Lower lobe of right lung (tissue), 2 donors: ENCODE data around the gene RLN3. TPM values are rescaled to one million over a fixed set of nuclear protein-coding genes. Genes with fewer than 3 reads are reported as not detected.

Experiments used
- ATAC-seq, 2 donors: fragments of 200-7000 bp; cut with Tn5 transposase; one replicate each; pipeline ENCODE4 v1.9.1; 2020 to 2022; ENCODE audit warnings: mild to moderate bottlenecking in 2 of 2, moderate library complexity in 2 of 2
- DNase-seq: peaks from one replicate; pipeline ENCODE4 v3.0.0-alpha.2; 2020
- H3K27ac ChIP-seq: fragments of 200-600 bp; one replicate; pipeline ENCODE4 v1.8.0; 2022
- H3K27me3 ChIP-seq: fragments of 200-600 bp; one replicate; pipeline ENCODE4 v1.8.0; 2022; ENCODE audit warnings: low read depth
- H3K36me3 ChIP-seq: fragments of 200-600 bp; one replicate; pipeline ENCODE4 v1.8.0; 2022; ENCODE audit warnings: mild to moderate bottlenecking
- H3K4me1 ChIP-seq: fragments of 200-600 bp; one replicate; pipeline ENCODE4 v1.8.0; 2022
- H3K4me3 ChIP-seq: fragments of 200-600 bp; one replicate; pipeline ENCODE4 v1.8.0; 2022; ENCODE audit warnings: mild to moderate bottlenecking
- H3K9me3 ChIP-seq: fragments of 200-600 bp; one replicate; pipeline ENCODE4 v1.8.0; 2022
- CTCF ChIP-seq: fragments of 200-600 bp; IDR thresholded peaks from one replicate; pipeline ENCODE4 v1.8.0; 2022; ENCODE audit warnings: antibody characterized with exemption, mild to moderate bottlenecking
- intact Hi-C: fragments of 100-400 bp; cut with DNase I; formaldehyde crosslinking; loops from one replicate; pipeline ENCODE4 v1.11.0; 2022
- total RNA-seq: library from RNA; stranded (reverse); fragmentation: NEBNext Ultra II Directional; extraction: Animal tissue kit (Norgen Biotek cat#: 25700); gene quantifications from one replicate; pipeline ENCODE4 v1.2.1, GENCODE V29; 2021
- donor health status: DM: no; HTN: yes; CAD: no; lungs with severe emphysema.

RLN3 gene
- total RNA-seq, 1 donor from 2014 or later = not detected

- Histone ChIP-seq H3K36me3 (no peaks in the 10 kb centered on the region), H3K27me3 (peaks cover 9% of the 10 kb centered on the region), H3K4me3 (no peak overlapping the region), H3K27ac (no peak overlapping the region), H3K9me3 (no peaks in the 10 kb centered on the region), H3K4me1 (peaks cover under 1% of the 10 kb centered on the region)
- no peak for TF ChIP-seq CTCF
- intact Hi-C loops = no loop called here
- DNase-seq (no peak), ATAC-seq (no peak)
Observed at GRCh38 chr19:14066134-14066533, 38.2 kb downstream of the RLN3 start.

- no peak overlapping the region for H3K27ac ChIP-seq
- peaks cover 36% of the 10 kb centered on the region for H3K4me1 ChIP-seq
- H3K27me3 ChIP-seq = no peaks in the 10 kb centered on the region
- ATAC-seq (no peak), DNase-seq (no peak)
- no peak for TF ChIP-seq CTCF
- no peaks in the 10 kb centered on the region for H3K9me3 ChIP-seq
- intact Hi-C loops = no loop called here
- no peaks in the 10 kb centered on the region for H3K36me3 ChIP-seq
- H3K4me3 ChIP-seq = no peak overlapping the region
Observed at GRCh38 chr19:14070268-14071050, 42.5 kb downstream of the RLN3 start.

GRCh38 chr19:14072535-14073260 lies 44.8 kb downstream of the RLN3 start, which contains the start of gene MISP3:
MISP3 (plus strand) TSS chr19:14072786; CDS start chr19:14073310, 524 bp downstream.
- Histone ChIP-seq H3K27me3 (no peaks in the 10 kb centered on the region), H3K36me3 (no peaks in the 10 kb centered on the region), H3K4me3 (peak within 1 kb of the TSS; percentile 86), H3K4me1 (peaks cover 38% of the 10 kb centered on the region), H3K9me3 (no peaks in the 10 kb centered on the region), H3K27ac (peak within 1 kb of the TSS; percentile 92)
- intact Hi-C loops = no loop called here
- TF ChIP-seq CTCF = no peak
- ATAC-seq (peak; percentile 81 to 86), DNase-seq (peak; percentile 86)

GRCh38 chr19:14073261-14073924 lies 45.4 kb downstream of the RLN3 start:
- H3K4me3 ChIP-seq = peak overlapping the region; percentile 86
- ATAC-seq (peak; percentile 57 to 73), DNase-seq (peak; percentile 88)
- no peaks in the 10 kb centered on the region for H3K36me3 ChIP-seq
- peak; percentile 29 for TF ChIP-seq CTCF
- H3K27me3 ChIP-seq = no peaks in the 10 kb centered on the region
- intact Hi-C loops = no loop called here
- H3K27ac ChIP-seq = peak overlapping the region; percentile 92
- peaks cover 38% of the 10 kb centered on the region for H3K4me1 ChIP-seq
- H3K9me3 ChIP-seq = no peaks in the 10 kb centered on the region
